Body of pancreas (tissue), 4 donors: Measurements from ENCODE around the gene STX16.

ENCODE experiments used
- CTCF ChIP-seq, 7 experiments: fragments of 450-650 bp in 4 of 7; fragments of 200-600 bp in 3 of 7; sonication (generic) in 3 of 7; IDR thresholded peaks; one replicate each; pipeline ENCODE4 v1.5.1; 2016 to 2019; ENCODE audit warnings: antibody characterized with exemption in 7 of 7
- POLR2A ChIP-seq, 3 donors: fragments of 450-650 bp; IDR thresholded peaks; one replicate each; pipeline ENCODE4 v1.6.1; 2016; ENCODE audit warnings: antibody characterized with exemption in 3 of 3, mild to moderate bottlenecking in 2 of 3

- TF ChIP-seq POLR2A (IDR thresholded peaks at IDR 0.05), result no peak
- TF ChIP-seq CTCF (IDR thresholded peaks at IDR 0.05), result no peak
These were observed 17.0 kb upstream of the STX16 start for GRCh38 chr20:58634059-58634458.
